Measurements from ENCODE around the gene TNS3. TPM values are rescaled to one million over a fixed set of nuclear protein-coding genes. Genes with fewer than 3 reads are reported as not detected.

The TNS3 gene
- total and polyA plus RNA-seq, 2 of the 13 experiments (the other 11 are each of a cell fraction or from before 2014, with no cell fraction given) = 52.9 to 55.7 TPM

- TF ChIP-seq NONO (IDR thresholded peaks at IDR 0.05) (no peak), NONO (CRISPR knock-in tag; conservative IDR thresholded peaks at IDR 0.05) (no peak; the same call in 1 of the 2 replicates), SAP130 (CRISPR knock-in tag; IDR thresholded peaks at IDR 0.05; ENCODE audit: low read depth) (peak; percentile 93), CHD4 (IDR thresholded peaks at IDR 0.05; ENCODE audit: borderline replicate concordance, low read length) (0 out of 2 replicates have a peak, but pooled peaks have one; percentile 50), CBFB (CRISPR knock-in tag; IDR thresholded peaks at IDR 0.05) (no peak), XBP1 (CRISPR knock-in tag; IDR thresholded peaks at IDR 0.05) (no peak), NKX3-1 (CRISPR knock-in tag; IDR thresholded peaks at IDR 0.05) (no peak), ZNF724P (CRISPR knock-in tag; IDR thresholded peaks at IDR 0.05; ENCODE audit: borderline replicate concordance) (no peak), TGIF2 (CRISPR knock-in tag; IDR thresholded peaks at IDR 0.05) (peak; percentile 71), ARNT2 (CRISPR knock-in tag; IDR thresholded peaks at IDR 0.05; ENCODE audit: low read depth) (no peak), KAT7 (CRISPR knock-in tag; IDR thresholded peaks at IDR 0.05; ENCODE audit: borderline replicate concordance) (no peak), SYNCRIP (IDR thresholded peaks at IDR 0.05; ENCODE audit: insufficient read depth, low read depth, low read length) (no peak), HOXA9 (CRISPR knock-in tag; IDR thresholded peaks at IDR 0.05; ENCODE audit: borderline replicate concordance) (no peak), ZNF772 (CRISPR knock-in tag; IDR thresholded peaks at IDR 0.05) (no peak; the same call in 1 of the 2 replicates), SOX13 (IDR thresholded peaks at IDR 0.05) (no peak), SOX13 (CRISPR knock-in tag; conservative IDR thresholded peaks at IDR 0.05 in 1 of 2, IDR thresholded peaks at IDR 0.05 in 1 of 2) (peak in 1 of 2 experiments; percentile 81; a peak in 2 of 4 replicates), SOX6 (IDR thresholded peaks at IDR 0.05) (no peak), SOX6 (CRISPR knock-in tag; IDR thresholded peaks at IDR 0.05) (no peak), EZH2 (conservative IDR thresholded peaks at IDR 0.05; ENCODE audit: low read depth, low read length) (no peak), MTA1 (CRISPR knock-in tag; IDR thresholded peaks at IDR 0.05; ENCODE audit: borderline replicate concordance) (no peak), ZBTB34 (CRISPR knock-in tag; IDR thresholded peaks at IDR 0.05) (0 out of 2 replicates have a peak, but pooled peaks have one; percentile 78), ZNF512 (CRISPR knock-in tag; IDR thresholded peaks at IDR 0.05) (no peak), ZNF776 (CRISPR knock-in tag; IDR thresholded peaks at IDR 0.05) (no peak), ZNF652 (CRISPR knock-in tag; IDR thresholded peaks at IDR 0.05; ENCODE audit: borderline replicate concordance, low read depth) (no peak), ZNF816 (CRISPR knock-in tag; IDR thresholded peaks at IDR 0.05; ENCODE audit: borderline replicate concordance) (no peak), ZNF749 (CRISPR knock-in tag; IDR thresholded peaks at IDR 0.05; ENCODE audit: borderline replicate concordance) (no peak), SIN3A (IDR thresholded peaks at IDR 0.05; ENCODE audit: borderline replicate concordance, low read depth, low read length) (peak; percentile 89; the same call in 1 of the 2 replicates), TEAD3 (CRISPR knock-in tag; optimal IDR thresholded peaks at IDR 0.05; ENCODE audit: borderline replicate concordance) (peak; percentile 84), RARG (CRISPR knock-in tag; IDR thresholded peaks at IDR 0.05; ENCODE audit: low read depth) (no peak), SMARCC2 (IDR thresholded peaks at IDR 0.05) (no peak), NAIF1 (CRISPR knock-in tag; IDR thresholded peaks at IDR 0.05; ENCODE audit: borderline replicate concordance) (no peak), CCDC6 (CRISPR knock-in tag; IDR thresholded peaks at IDR 0.05) (no peak; the same call in 1 of the 2 replicates)
Observed at GRCh38 chr7:47538846-47539311, 43.0 kb downstream of the TNS3 start (continued).

Data from HepG2 (cell line).